ENCODE results near the gene PRICKLE3.
"Not testable (repeated sequence)": the region's sequence is repeated elsewhere in the genome, so short reads cannot be mapped to it uniquely, and the experiment has no call there.

- not testable (repeated sequence) for TF ChIP-seq EZH2 (IDR thresholded peaks at IDR 0.05; ENCODE audit: insufficient read depth, low read length); CTCF (IDR thresholded peaks at IDR 0.05; ENCODE audit: insufficient read depth, low read depth, low read length)
Observed at GRCh38 chrX:49173544-49173943, 12.6 kb downstream of the PRICKLE3 start.
